KMS-11 (cell line): ENCODE results near the gene CD79A.

Experiments used
- H2AFZ ChIP-seq: fragments of 200-600 bp; sonication (generic); 2 replicates; pipeline ENCODE4 v1.6.1; 2016; ENCODE audit warnings: antibody characterized with exemption, mixed run types, low read depth
- H3K27ac ChIP-seq: fragments of 200-600 bp; sonication (generic); 2 replicates; pipeline ENCODE4 v1.6.1; 2016; ENCODE audit warnings: mild to moderate bottlenecking, mixed run types
- H3K27me3 ChIP-seq: fragments of 200-600 bp; sonication (generic); 2 replicates; pipeline ENCODE4 v1.6.1; 2017; ENCODE audit warnings: mild to moderate bottlenecking, low read depth, mixed run types, moderate library complexity; ENCODE audit not compliant: insufficient read depth
- H3K36me3 ChIP-seq: fragments of 200-600 bp; sonication (generic); 2 replicates; pipeline ENCODE4 v1.6.1; 2017; ENCODE audit warnings: mild to moderate bottlenecking, mixed run types; ENCODE audit not compliant: insufficient read depth
- H3K4me1 ChIP-seq: fragments of 200-600 bp; sonication (generic); 2 replicates; pipeline ENCODE4 v1.6.1; 2016; ENCODE audit warnings: mild to moderate bottlenecking, low read depth, mixed run types; ENCODE audit not compliant: poor library complexity, severe bottlenecking
- H3K4me2 ChIP-seq: fragments of 200-600 bp; sonication (generic); 2 replicates; pipeline ENCODE4 v1.7.0; 2016; ENCODE audit warnings: mild to moderate bottlenecking, mixed run types
- H3K4me3 ChIP-seq: fragments of 200-600 bp; sonication (generic); IDR thresholded peaks from 2 replicates; pipeline ENCODE4 v1.6.1; 2017; ENCODE audit warnings: low read depth, low read length, mixed read lengths; ENCODE audit not compliant: insufficient read depth
- H3K79me2 ChIP-seq: fragments of 200-600 bp; sonication (generic); 2 replicates; pipeline ENCODE4 v1.6.1; 2016; ENCODE audit warnings: low read depth, mixed run types; ENCODE audit not compliant: insufficient read depth
- H3K9ac ChIP-seq: fragments of 200-600 bp; sonication (generic); 2 replicates; pipeline ENCODE4 v1.6.1; 2016; ENCODE audit warnings: mild to moderate bottlenecking, mixed run types
- H4K20me1 ChIP-seq: fragments of 200-600 bp; sonication (generic); 2 replicates; pipeline ENCODE4 v1.6.1; 2016; ENCODE audit warnings: mild to moderate bottlenecking, mixed run types; ENCODE audit not compliant: insufficient read depth
- CTCF ChIP-seq: fragments of 200-600 bp; sonication (generic); conservative IDR thresholded peaks from 2 replicates; pipeline ENCODE4 v1.6.1; 2017; ENCODE audit warnings: low read depth, mild to moderate bottlenecking, antibody characterized with exemption, low read length, moderate library complexity, mixed read lengths

CD79A gene

GRCh38 chr19:41919948-41920712, 43.1 kb downstream of the CD79A start:
- no peak overlapping the region for H3K4me2 ChIP-seq
- H4K20me1 ChIP-seq = no peaks in the 10 kb centered on the region
- no peak for TF ChIP-seq CTCF
- no peaks in the 10 kb centered on the region for H3K79me2 ChIP-seq
- peaks cover 64% of the 10 kb centered on the region for H3K27me3 ChIP-seq
- H3K4me3 ChIP-seq = no peak overlapping the region
- H3K36me3 ChIP-seq = no peaks in the 10 kb centered on the region
- H2AFZ ChIP-seq = no peak overlapping the region
- H3K4me1 ChIP-seq = no peaks in the 10 kb centered on the region
- H3K9ac ChIP-seq = no peak overlapping the region
- no peak overlapping the region for H3K27ac ChIP-seq

- H2AFZ ChIP-seq = no peak overlapping the region
- no peak overlapping the region for H3K27ac ChIP-seq
- no peaks in the 10 kb centered on the region for H3K79me2 ChIP-seq
- H3K36me3 ChIP-seq = no peaks in the 10 kb centered on the region
- H3K4me1 ChIP-seq = no peaks in the 10 kb centered on the region
- H3K4me3 ChIP-seq = no peak overlapping the region
- H3K27me3 ChIP-seq = peaks cover 67% of the 10 kb centered on the region
- no peaks in the 10 kb centered on the region for H4K20me1 ChIP-seq
- H3K9ac ChIP-seq = no peak overlapping the region
- TF ChIP-seq CTCF = no peak
- H3K4me2 ChIP-seq = no peak overlapping the region
Measured at GRCh38 chr19:41920882-41921576, 44.0 kb downstream of the CD79A start.

- peaks cover 68% of the 10 kb centered on the region for H3K27me3 ChIP-seq
- no peak for TF ChIP-seq CTCF
Measured at GRCh38 chr19:41921577-41922576, 44.8 kb downstream of the CD79A start.

GRCh38 chr19:41922585-41922984, 45.5 kb downstream of the CD79A start:
- H3K27me3 ChIP-seq = peaks cover 71% of the 10 kb centered on the region
- H3K4me1 ChIP-seq = no peaks in the 10 kb centered on the region
- no peak overlapping the region for H3K4me3 ChIP-seq
- TF ChIP-seq CTCF = no peak
- no peak overlapping the region for H3K4me2 ChIP-seq
- H3K9ac ChIP-seq = no peak overlapping the region
- no peak overlapping the region for H3K27ac ChIP-seq
- no peak overlapping the region for H2AFZ ChIP-seq
- no peaks in the 10 kb centered on the region for H3K79me2 ChIP-seq
- no peaks in the 10 kb centered on the region for H4K20me1 ChIP-seq
- no peaks in the 10 kb centered on the region for H3K36me3 ChIP-seq

More at GRCh38 chr19:41921577-41922576, 44.8 kb downstream of the CD79A start:
- no peak overlapping the region for H3K27ac ChIP-seq
- no peak overlapping the region for H2AFZ ChIP-seq
- no peaks in the 10 kb centered on the region for H4K20me1 ChIP-seq
- H3K36me3 ChIP-seq = no peaks in the 10 kb centered on the region
- no peaks in the 10 kb centered on the region for H3K4me1 ChIP-seq
- no peak overlapping the region for H3K4me2 ChIP-seq
- H3K79me2 ChIP-seq = no peaks in the 10 kb centered on the region
- H3K9ac ChIP-seq = no peak overlapping the region
- no peak overlapping the region for H3K4me3 ChIP-seq
